OCI-LY7 (cell line): ENCODE results near the gene PLCG1. TPM values are rescaled to one million over a fixed set of nuclear protein-coding genes. Genes with fewer than 3 reads are reported as not detected.

Experiments
- BruUV-seq: library from RNA; stranded (reverse); fragments of 400-500 nt; replicated peaks from 2 replicates; lab custom pipeline; 2021; lab: Mats Ljungman, UMichigan
- CTCF ChIA-PET: fragments of 300-600 bp; sonication (Branson Sonifier 250); formaldehyde crosslinking; loops from one replicate; lab custom pipeline; 2022; ENCODE audit warnings: antibody characterized with exemption; ENCODE audit not compliant: unreplicated experiment; lab: Charles Lee
- POLR2A ChIA-PET: fragments of 300-600 bp; sonication (Branson Sonifier 250); formaldehyde crosslinking; loops from one replicate; lab custom pipeline; 2022; ENCODE audit warnings: antibody characterized with exemption; lab: Charles Lee
- DNase-seq: peaks from one replicate; pipeline ENCODE4 v3.0.0-alpha.2; 2015; ENCODE audit warnings: low spot score
- H2AFZ ChIP-seq: fragments of 200-600 bp; sonication (generic), shearing (Covaris generic); 2 replicates; pipeline ENCODE4 v1.6.1; 2014; ENCODE audit warnings: mild to moderate bottlenecking, antibody characterized with exemption, low read length, moderate library complexity
- H3K27ac ChIP-seq: fragments of 200-600 bp; sonication (generic); 2 replicates; pipeline ENCODE4 v1.5.1; 2014; ENCODE audit warnings: mixed run types, low read depth, mild to moderate bottlenecking, moderate library complexity, low read length, inconsistent platforms; ENCODE audit not compliant: poor library complexity, severe bottlenecking
- H3K36me3 ChIP-seq: fragments of 200-600 bp; sonication (generic); 2 replicates; pipeline ENCODE4 v1.6.1; 2014; ENCODE audit warnings: mild to moderate bottlenecking, antibody characterized with exemption, low read length, moderate library complexity, mixed read lengths; ENCODE audit not compliant: insufficient read depth
- H3K4me1 ChIP-seq: fragments of 200-600 bp; sonication (generic); 2 replicates; pipeline ENCODE4 v1.5.1; 2014; ENCODE audit warnings: mild to moderate bottlenecking, low read length; ENCODE audit not compliant: insufficient read depth, poor library complexity, severe bottlenecking
- H3K4me2 ChIP-seq: fragments of 200-600 bp; sonication (generic); 2 replicates; pipeline ENCODE4 v1.6.1; 2014; ENCODE audit warnings: mild to moderate bottlenecking, low read length
- H3K4me3 ChIP-seq: fragments of 200-600 bp; sonication (generic); 2 replicates; pipeline ENCODE4 v1.5.1; 2014; ENCODE audit warnings: mild to moderate bottlenecking, low read depth, low read length; ENCODE audit not compliant: poor library complexity, severe bottlenecking
- H3K79me2 ChIP-seq: fragments of 200-600 bp; sonication (generic); 2 replicates; pipeline ENCODE4 v1.6.1; 2016; ENCODE audit warnings: low read depth, mild to moderate bottlenecking, low read length, moderate library complexity, mixed read lengths; ENCODE audit not compliant: insufficient read depth
- H3K9me2 ChIP-seq: fragments of 200-600 bp; sonication (generic); 2 replicates; pipeline ENCODE4 v1.6.1; 2016; ENCODE audit warnings: mild to moderate bottlenecking, low read length, mixed read lengths; ENCODE audit not compliant: insufficient read depth
- H3K9me3 ChIP-seq: fragments of 200-600 bp; sonication (generic); 2 replicates; pipeline ENCODE4 v1.6.1; 2014; ENCODE audit warnings: mild to moderate bottlenecking, mixed run types, low read length, mixed read lengths
- H4K20me1 ChIP-seq: fragments of 200-600 bp; sonication (generic); 2 replicates; pipeline ENCODE4 v1.6.1; 2014; ENCODE audit warnings: mild to moderate bottlenecking, antibody characterized with exemption, low read length, moderate library complexity, mixed read lengths; ENCODE audit not compliant: insufficient read depth
- CTCF ChIP-seq: fragments of 200-600 bp; sonication (generic); conservative IDR thresholded peaks from 2 replicates; pipeline ENCODE4 v1.5.1; 2014; ENCODE audit warnings: mild to moderate bottlenecking, antibody characterized with exemption, low read length, moderate library complexity, mixed read lengths
- EZH2phosphoT487 ChIP-seq: fragments of 200-600 bp; sonication (generic); IDR thresholded peaks from 2 replicates; pipeline ENCODE4 v1.6.1; 2018; ENCODE audit warnings: low read depth, borderline replicate concordance, mild to moderate bottlenecking, mixed run types, antibody characterized with exemption, low read length, moderate library complexity, mixed read lengths
- intact Hi-C: fragments of 100-400 bp; cut with micrococcal nuclease; formaldehyde crosslinking; loops from one replicate; pipeline ENCODE4 v1.10.0; 2022; ENCODE audit not compliant: unreplicated experiment
- total RNA-seq, 2 experiments: library from RNA; depleted of rRNA in 1 of 2; stranded (reverse); fragments of >200 nt in 1 of 2; shearing (Covaris generic) in 1 of 2; gene quantifications; 2 replicates each; pipeline ENCODE4 v1.2.3, GENCODE V29; 2014 to 2022

The PLCG1 gene
- total RNA-seq, 2 experiments from 2014 or later, result 103 to 121 TPM

GRCh38 chr20:41201760-41202159, 64.4 kb downstream of the PLCG1 start:
- Histone ChIP-seq H3K9me2 (no peaks in the 10 kb centered on the region), H3K4me3 (no peak overlapping the region), H3K9me3 (no peaks in the 10 kb centered on the region), H3K27ac (no peak overlapping the region), H3K36me3 (no peaks in the 10 kb centered on the region), H3K4me1 (no peaks in the 10 kb centered on the region), H3K4me2 (no peak overlapping the region), H4K20me1 (no peaks in the 10 kb centered on the region), H2AFZ (no peak overlapping the region), H3K79me2 (no peaks in the 10 kb centered on the region)
- POLR2A ChIA-PET, result no interaction called here
- intact Hi-C loops, result no loop called here
- CTCF ChIA-PET, result interaction anchor here (0.6 kb wide), 1 partner anchor 45 kb away, joined by 3 read pairs; no protein-coding TSS in a partner anchor
- TF ChIP-seq CTCF (no peak), EZH2phosphoT487 (no peak)
- no peak for DNase-seq
- no TSS peak for BruUV-seq

GRCh38 chr20:41202426-41202825, 65.1 kb downstream of the PLCG1 start:
- CTCF ChIA-PET, result interaction anchor here (0.6 kb wide), 1 partner anchor 45 kb away, joined by 3 read pairs; no protein-coding TSS in a partner anchor
- Histone ChIP-seq H3K4me3 (no peak overlapping the region), H2AFZ (no peak overlapping the region), H3K9me2 (no peaks in the 10 kb centered on the region), H3K36me3 (no peaks in the 10 kb centered on the region), H3K79me2 (no peaks in the 10 kb centered on the region), H3K4me2 (no peak overlapping the region), H3K9me3 (no peaks in the 10 kb centered on the region), H4K20me1 (no peaks in the 10 kb centered on the region), H3K4me1 (no peaks in the 10 kb centered on the region), H3K27ac (no peak overlapping the region)
- DNase-seq, result no peak
- intact Hi-C loops, result no loop called here
- no TSS peak for BruUV-seq
- no peak for TF ChIP-seq EZH2phosphoT487
- TF ChIP-seq CTCF, result no peak
- POLR2A ChIA-PET, result interaction anchor here (0.6 kb wide), 1 partner anchor 221 kb away, joined by 4 read pairs; no protein-coding TSS in a partner anchor

GRCh38 chr20:41203660-41204059, 66.3 kb downstream of the PLCG1 start:
- BruUV-seq, result no TSS peak
- POLR2A ChIA-PET, result no interaction called here
- Histone ChIP-seq H3K36me3 (no peaks in the 10 kb centered on the region), H3K9me3 (no peaks in the 10 kb centered on the region), H3K4me2 (no peak overlapping the region), H3K4me1 (no peaks in the 10 kb centered on the region), H4K20me1 (no peaks in the 10 kb centered on the region), H3K79me2 (no peaks in the 10 kb centered on the region), H3K4me3 (no peak overlapping the region), H2AFZ (no peak overlapping the region), H3K27ac (no peak overlapping the region), H3K9me2 (no peaks in the 10 kb centered on the region)
- CTCF ChIA-PET, result no interaction called here
- intact Hi-C loops, result no loop called here
- no peak for TF ChIP-seq EZH2phosphoT487
- no peak for TF ChIP-seq CTCF
- no peak for DNase-seq
